GM12873 (cell line): Measurements from ENCODE around the gene CNRIP1.

Experiments
- CTCF ChIP-seq: IDR thresholded peaks from 2 replicates; pipeline ENCODE4 v1.5.1; 2012; ENCODE audit warnings: low read depth, mild to moderate bottlenecking, moderate library complexity, low read length, control low read depth; ENCODE audit not compliant: insufficient read depth; ENCODE audit errors: missing control alignments

Gene CNRIP1

GRCh38 chr2:68345129-68345875, 25.6 kb upstream of the CNRIP1 start:
- TF ChIP-seq CTCF: no peak

GRCh38 chr2:68344031-68344430, 24.3 kb upstream of the CNRIP1 start:
- no peak for TF ChIP-seq CTCF

GRCh38 chr2:68342470-68342869, 22.7 kb upstream of the CNRIP1 start:
- TF ChIP-seq CTCF: no peak

GRCh38 chr2:68341583-68341982, 21.8 kb upstream of the CNRIP1 start:
- no peak for TF ChIP-seq CTCF

- no peak for TF ChIP-seq CTCF
Observed at GRCh38 chr2:68341062-68341329, 21.2 kb upstream of the CNRIP1 start.

GRCh38 chr2:68340226-68341061, 20.7 kb upstream of the CNRIP1 start:
- TF ChIP-seq CTCF: no peak

GRCh38 chr2:68336192-68336591, 16.4 kb upstream of the CNRIP1 start:
- TF ChIP-seq CTCF: no peak
